ENCODE measurements around the gene PDP2.
A peak's percentile ranks its signal among the peaks of the same experiment; 100 is the strongest.
"Not testable (repeated sequence)": the region's sequence is repeated elsewhere in the genome, so short reads cannot be mapped to it uniquely, and the experiment has no call there.

PDP2 gene

GRCh38 chr16:66886914-66887313, 6.6 kb downstream of the PDP2 start:
- no peak for DNase-seq

DNA sequence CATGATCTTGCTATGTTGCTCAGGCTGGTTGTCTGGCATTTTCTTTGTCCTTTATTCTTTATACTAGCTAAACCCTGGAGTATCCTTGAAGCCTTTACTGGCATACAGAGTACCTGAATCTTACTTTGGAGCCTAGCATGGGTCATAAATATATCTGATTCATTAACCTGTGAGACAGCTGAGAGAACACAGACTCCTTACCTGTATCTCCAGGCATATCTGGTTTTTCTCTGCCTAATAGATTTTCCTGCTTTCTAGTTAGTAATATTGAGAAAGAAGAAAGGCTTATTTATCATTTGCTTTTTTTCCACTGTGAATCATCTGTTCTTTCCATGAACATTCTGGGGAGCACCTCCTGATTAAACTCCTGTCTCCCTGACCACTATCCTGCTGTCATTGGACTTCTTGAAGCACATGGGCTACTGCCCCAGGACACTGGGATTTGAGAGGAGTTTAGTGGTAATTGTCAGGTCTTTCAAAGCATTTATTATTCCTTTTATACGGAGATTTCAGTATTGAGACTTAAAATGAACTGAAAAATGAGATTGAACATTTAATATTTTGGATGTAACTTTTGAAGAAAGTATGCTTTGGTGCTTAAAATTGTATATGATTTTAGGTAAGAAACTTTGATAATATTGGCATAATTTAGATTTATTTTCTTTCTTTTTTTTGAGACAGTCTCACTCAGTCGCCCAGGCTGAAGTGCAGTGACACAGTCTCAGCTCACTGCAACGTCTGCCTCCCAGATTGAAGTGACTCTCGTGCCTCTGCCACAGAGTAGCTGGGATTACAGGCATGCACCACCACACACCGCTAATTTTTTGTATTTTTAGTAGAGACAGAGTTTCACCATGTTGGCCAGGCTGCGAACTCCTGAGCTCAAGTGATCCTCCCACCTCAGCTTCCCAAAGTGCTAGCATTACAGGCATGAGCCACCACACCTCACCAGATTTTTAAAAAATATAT, 8.6 kb downstream of the PDP2 start:
- DNase-seq = no peak

- no peak for DNase-seq
These were observed 9.3 kb downstream of the PDP2 start for GRCh38 chr16:66889622-66890021.

- no peak for DNase-seq
These were observed 10.5 kb downstream of the PDP2 start for GRCh38 chr16:66890799-66891198.

GRCh38 chr16:66891360-66891759, 11.0 kb downstream of the PDP2 start:
- no peak for DNase-seq

DNA sequence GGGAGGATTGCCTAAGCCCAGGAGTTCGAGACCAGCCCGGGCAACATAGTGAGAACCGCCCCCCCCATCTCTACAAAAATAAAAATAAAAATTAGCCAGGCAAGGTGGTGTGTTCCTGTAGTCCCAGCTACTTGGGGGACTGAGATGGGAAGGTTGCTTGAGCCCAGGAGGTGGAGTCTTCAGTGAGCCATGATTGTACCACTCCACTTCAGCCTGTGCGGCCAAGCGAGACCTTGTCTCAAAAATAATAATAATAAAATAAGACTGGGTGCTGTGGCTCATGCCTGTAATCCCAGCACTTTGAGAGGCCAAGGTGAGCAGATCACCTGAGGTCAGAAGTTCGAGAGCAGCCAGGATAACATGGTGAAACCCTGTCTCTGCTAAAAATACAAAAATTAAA, 11.5 kb downstream of the PDP2 start:
- no peak for DNase-seq

DNA sequence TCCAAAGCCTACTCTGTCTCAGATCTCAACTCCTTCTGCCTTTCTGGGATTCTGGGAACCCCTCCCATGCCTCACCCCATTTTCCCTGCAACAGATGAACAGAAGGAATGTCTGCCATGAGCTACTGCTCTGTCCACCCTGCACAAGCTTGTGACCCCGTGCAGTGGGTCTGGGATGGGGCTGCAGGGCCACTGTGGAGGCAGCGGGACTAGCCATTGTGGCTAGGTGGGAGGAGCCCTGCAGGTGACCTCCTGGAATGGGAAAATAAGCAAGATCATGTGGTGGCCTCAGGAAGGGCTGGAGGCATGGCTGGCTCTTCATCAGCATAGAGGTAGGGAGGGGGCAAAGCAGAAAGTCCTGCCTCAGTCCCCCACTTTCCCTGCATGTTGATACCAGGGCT, 13.7 kb downstream of the PDP2 start:
- DNase-seq = no peak

GRCh38 chr16:66894948-66895688, 14.8 kb downstream of the PDP2 start:
- peak; percentile 71 to 73 for DNase-seq

- no peak for DNase-seq
These were observed 15.3 kb downstream of the PDP2 start for GRCh38 chr16:66895689-66895979.

GRCh38 chr16:66895999-66896398, 15.7 kb downstream of the PDP2 start:
- no peak for DNase-seq

- not testable (repeated sequence) for DNase-seq
These were observed 16.4 kb downstream of the PDP2 start for GRCh38 chr16:66896682-66897081.

GRCh38 chr16:66898207-66898606, 17.9 kb downstream of the PDP2 start:
- DNase-seq = no peak

DNA sequence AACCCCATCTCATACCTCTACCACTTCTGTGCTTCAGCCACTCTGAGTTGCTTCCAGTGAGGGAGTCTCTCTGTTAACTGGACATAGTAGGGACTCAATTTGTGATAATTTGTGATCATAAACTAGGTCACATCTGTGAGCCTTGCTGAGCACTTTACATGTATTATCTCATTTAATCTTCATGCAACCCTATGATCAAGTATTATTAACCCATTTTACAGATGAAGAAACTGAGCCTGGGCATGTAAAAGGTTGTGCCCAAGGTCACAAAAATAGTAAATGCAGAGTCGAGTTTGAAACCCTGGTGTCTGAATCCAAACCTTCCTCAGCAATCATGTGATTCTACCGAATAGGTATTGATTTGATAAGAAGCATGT, 18.6 kb downstream of the PDP2 start:
- no peak for DNase-seq

DNA sequence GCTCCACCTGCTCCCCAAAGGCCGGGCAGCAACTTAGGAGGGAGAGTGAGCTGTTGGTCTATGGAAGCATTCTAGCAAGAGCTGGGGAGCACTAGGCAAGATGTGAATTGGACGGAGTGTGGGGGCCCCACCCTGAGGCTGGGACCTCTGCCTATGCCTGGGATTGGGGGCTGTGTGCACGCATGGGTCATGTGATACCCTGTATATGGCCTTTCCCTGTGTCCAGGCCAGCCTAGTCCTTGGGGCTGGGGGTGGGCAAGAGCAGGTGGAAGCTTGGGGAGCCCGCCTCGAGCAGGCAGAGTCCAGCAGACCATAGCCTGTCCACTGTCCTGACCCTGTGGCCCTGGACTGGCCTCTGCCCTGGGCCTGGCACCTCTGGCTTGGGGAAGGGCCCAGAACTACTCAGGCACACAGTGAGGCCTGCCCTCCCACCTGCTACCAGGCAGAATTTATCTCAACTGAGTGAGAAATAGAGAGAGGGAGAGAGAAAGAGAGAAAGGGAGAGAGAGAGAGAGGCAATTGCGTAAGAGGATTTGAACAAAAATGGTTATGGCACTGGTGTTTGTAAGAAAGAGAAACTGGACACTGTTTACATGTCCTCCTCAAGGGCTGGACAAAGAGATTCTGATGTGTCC, 19.1 kb downstream of the PDP2 start:
- no peak for DNase-seq

DNA sequence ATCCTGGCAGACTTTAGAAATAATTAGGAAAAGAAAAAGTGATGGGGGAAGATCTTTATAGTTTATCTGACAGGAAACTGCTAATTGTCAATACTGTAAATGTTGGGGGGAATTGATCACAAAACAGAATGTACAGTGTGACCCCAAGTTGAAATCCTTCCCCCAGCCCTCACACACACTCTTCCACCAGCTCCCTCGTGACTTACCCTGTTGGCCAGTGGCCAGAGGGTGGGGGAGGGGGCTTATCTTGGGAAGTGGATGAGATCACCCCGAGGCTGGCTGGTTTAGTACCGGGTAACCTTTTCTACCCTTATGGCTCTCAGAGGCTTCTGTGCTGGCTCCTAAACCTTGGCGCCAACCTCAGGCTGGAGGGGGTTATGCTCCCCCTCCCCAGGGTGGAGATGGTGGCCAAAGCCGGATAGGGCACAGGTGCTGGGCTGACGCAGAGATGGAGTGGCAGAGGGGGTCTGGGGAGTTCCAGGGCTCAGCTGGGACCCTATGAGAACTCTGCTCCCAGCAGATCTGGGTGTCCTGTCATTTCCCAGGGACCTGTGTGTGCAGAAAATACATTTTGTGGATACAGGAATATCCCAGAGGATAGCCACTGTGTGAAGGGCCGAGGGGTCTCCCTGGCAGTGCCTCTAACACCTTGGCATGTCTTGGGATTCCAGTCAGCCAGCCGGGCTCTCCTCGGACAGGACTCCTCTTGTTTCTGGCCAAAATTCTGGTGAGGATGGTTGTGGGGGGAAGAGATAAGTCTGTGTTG, 19.8 kb downstream of the PDP2 start:
- no peak for DNase-seq

DNA sequence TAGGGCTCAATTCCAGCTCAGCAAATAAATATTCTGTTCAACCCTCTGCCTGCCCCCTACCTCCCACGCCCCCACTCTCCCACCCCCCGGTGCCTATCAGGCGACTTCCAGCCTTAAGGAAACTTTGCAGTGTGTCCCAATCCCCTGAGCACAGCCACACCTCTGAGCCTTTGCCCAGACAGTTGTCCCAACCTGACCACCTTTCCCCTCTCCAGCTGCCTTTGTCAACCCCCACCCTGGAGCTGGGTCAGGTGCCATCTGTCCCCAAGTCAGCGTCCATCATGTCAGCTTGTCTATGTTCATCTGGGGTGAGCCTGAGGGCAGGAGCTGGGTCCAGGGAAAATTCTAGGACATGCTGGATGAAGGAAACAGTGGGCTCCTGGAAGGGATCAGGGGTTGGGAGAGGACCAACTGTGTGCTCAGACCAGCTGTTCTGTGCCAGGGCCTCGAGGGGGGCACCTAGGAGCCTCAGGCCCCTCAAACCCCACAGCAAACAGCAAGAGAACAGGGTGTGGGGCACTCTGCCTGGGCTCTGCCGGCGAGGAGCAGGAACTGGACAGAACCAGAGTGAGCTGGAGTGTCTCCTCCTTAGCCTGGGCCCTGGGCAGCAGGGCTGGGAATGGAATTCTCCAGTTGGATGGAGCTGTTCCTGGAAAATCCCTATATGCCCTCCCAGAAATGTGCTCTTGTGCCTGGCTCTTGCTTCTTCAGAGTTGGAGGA, 20.6 kb downstream of the PDP2 start:
- no peak for DNase-seq

GRCh38 chr16:66901626-66902025, 21.3 kb downstream of the PDP2 start:
- no peak for DNase-seq

GRCh38 chr16:66902648-66903543, 22.6 kb downstream of the PDP2 start:
- no peak for DNase-seq

DNA sequence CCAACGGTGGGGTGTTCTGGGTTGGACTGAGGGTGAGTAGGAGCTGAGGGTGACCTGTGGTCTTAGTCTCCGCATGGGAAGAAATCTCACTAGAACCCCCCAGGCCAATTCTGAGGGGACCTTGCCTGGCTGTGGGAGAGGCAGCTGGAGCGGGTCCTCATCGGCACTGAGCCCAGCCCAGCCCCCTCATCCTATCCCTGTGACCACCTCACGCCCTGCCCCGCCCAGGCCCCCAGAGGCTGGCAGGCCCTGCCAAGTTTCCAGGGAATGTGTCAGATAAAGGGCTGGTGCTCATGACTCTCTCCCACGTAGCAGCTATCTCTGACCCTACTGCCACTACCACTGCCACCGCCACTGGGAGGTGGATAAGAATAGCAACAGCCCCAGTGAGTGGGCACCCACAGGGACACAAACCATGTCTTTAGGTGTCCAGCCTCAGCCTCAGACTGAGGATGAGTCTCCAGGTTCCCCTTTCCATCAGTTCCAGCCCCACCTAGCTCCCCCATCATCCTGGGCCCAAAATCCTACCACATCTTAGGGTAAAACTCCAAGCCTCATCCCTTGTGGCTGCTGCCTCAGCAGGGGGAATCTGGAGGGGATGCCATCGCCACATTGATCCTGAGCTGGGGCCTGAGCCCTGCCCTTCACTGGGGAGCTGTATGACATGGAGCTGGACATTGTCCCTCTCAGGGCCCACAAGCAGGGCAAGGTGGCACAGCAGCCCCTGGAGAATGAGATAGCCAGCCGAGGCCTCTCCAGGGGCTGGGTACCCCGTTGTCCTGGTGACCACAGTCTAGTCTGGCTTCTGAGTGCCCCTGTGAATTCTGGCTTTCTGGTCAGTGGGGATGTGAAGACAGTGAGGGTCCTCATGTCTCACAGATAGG, 23.5 kb downstream of the PDP2 start:
- DNase-seq = no peak

GRCh38 chr16:66904428-66904845, 24.1 kb downstream of the PDP2 start:
- DNase-seq = no peak
